A549 (cell line): ENCODE measurements around the gene SPATA13.

Source experiments
- EP300 ChIP-seq, 2 experiments: fragments of >200 bp; sonication (Bioruptor Twin); formaldehyde crosslinking; IDR thresholded peaks; 2 replicates in 1 of 2; 3 replicates in 1 of 2; pipeline ENCODE4 v1.6.1; 2016 to 2017
- MAX ChIP-seq: IDR thresholded peaks from 2 replicates; pipeline ENCODE4 v1.6.1; 2012
- MAZ ChIP-seq: fragments of 150-350 bp; IDR thresholded peaks from 2 replicates; pipeline ENCODE4 v1.6.1; 2014; ENCODE audit warnings: antibody characterized with exemption, low read depth, low read length, borderline replicate concordance
- NFE2L2 ChIP-seq: fragments of 150-350 bp; conservative IDR thresholded peaks from 2 replicates; pipeline ENCODE4 v1.6.1; 2014; ENCODE audit warnings: low read length
- RAD21 ChIP-seq, 2 experiments: fragments of >200 bp in 1 of 2; sonication (Bioruptor Twin) in 1 of 2; formaldehyde crosslinking in 1 of 2; IDR thresholded peaks in 1 of 2; conservative IDR thresholded peaks in 1 of 2; 2 replicates in 1 of 2; 3 replicates in 1 of 2; pipeline ENCODE4 v1.6.1; 2012 to 2018; ENCODE audit warnings: inconsistent platforms in 1 of 2
- RCOR1 ChIP-seq: fragments of 150-350 bp; IDR thresholded peaks from 2 replicates; pipeline ENCODE4 v1.6.1; 2014; ENCODE audit warnings: antibody characterized with exemption, low read length, low read depth
- USF2 ChIP-seq: fragments of 450-650 bp; IDR thresholded peaks from 2 replicates; pipeline ENCODE4 v1.6.1; 2014; ENCODE audit warnings: antibody characterized with exemption
- ZNF302 ChIP-seq: fragments of 250-450 bp; sonication (Bioruptor Pico); IDR thresholded peaks from 2 replicates; pipeline ENCODE4 v1.9.0; 2021; ENCODE audit warnings: inconsistent platforms, mild to moderate bottlenecking, moderate library complexity
- TF ChIP-seq, protein P1 (sequence below): fragments of >200 bp; sonication (Bioruptor Twin); formaldehyde crosslinking; IDR thresholded peaks from 3 replicates; pipeline ENCODE4 v1.5.1; 2016
- TF ChIP-seq, protein P2 (sequence below): fragments of 150-350 bp; IDR thresholded peaks from 2 replicates; pipeline ENCODE4 v1.6.1; 2014; ENCODE audit warnings: low read depth, mild to moderate bottlenecking, low read length

DNA sequence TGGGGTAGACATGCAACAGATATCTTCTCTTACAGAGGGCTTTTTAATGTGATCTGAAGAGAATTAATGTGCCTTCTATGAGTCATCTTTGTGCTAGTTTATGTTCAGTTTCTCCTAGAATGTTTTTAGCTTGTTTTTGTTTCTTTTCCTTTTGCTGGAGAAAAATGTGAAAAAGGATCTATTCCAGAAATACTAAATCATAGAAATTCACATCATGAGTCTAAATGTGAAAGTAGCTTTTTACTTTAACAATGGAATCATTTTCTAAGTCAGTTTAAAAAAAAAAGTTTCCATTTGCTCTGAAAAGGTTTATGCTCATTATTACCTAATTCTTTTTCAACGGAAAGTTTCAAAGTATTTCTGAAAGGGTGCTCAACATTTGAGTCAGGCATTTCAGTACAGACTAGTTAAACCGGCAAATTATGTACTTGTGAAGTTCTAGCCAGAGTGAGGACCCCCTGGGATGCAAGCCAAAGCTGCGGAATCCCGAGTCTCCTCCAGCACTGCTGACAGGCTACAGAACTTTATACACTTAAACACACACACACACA is 72.9 kb downstream of the SPATA13 start:
- TF ChIP-seq NFE2L2 (no peak), RAD21 (conservative IDR thresholded peaks at IDR 0.05 in 1 of 2, IDR thresholded peaks at IDR 0.05 in 1 of 2) (no peak), ZNF302 (no peak), EP300 (IDR thresholded peaks at IDR 0.05) (no peak), MAX (no peak), MAZ (no peak), RCOR1 (no peak), USF2 (no peak)
- TF ChIP-seq, protein P1, sequence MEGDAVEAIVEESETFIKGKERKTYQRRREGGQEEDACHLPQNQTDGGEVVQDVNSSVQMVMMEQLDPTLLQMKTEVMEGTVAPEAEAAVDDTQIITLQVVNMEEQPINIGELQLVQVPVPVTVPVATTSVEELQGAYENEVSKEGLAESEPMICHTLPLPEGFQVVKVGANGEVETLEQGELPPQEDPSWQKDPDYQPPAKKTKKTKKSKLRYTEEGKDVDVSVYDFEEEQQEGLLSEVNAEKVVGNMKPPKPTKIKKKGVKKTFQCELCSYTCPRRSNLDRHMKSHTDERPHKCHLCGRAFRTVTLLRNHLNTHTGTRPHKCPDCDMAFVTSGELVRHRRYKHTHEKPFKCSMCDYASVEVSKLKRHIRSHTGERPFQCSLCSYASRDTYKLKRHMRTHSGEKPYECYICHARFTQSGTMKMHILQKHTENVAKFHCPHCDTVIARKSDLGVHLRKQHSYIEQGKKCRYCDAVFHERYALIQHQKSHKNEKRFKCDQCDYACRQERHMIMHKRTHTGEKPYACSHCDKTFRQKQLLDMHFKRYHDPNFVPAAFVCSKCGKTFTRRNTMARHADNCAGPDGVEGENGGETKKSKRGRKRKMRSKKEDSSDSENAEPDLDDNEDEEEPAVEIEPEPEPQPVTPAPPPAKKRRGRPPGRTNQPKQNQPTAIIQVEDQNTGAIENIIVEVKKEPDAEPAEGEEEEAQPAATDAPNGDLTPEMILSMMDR, result no peak
- TF ChIP-seq, protein P2, sequence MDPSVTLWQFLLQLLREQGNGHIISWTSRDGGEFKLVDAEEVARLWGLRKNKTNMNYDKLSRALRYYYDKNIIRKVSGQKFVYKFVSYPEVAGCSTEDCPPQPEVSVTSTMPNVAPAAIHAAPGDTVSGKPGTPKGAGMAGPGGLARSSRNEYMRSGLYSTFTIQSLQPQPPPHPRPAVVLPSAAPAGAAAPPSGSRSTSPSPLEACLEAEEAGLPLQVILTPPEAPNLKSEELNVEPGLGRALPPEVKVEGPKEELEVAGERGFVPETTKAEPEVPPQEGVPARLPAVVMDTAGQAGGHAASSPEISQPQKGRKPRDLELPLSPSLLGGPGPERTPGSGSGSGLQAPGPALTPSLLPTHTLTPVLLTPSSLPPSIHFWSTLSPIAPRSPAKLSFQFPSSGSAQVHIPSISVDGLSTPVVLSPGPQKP, result no peak
